Rectal smooth muscle tissue (tissue), 1 donor: Measurements from ENCODE around the gene SLC35E3.

Experiments
- H3K27ac ChIP-seq: one replicate; pipeline ENCODE4 v1.7.0; 2013; ENCODE audit warnings: low read depth, low read length, inconsistent platforms
- H3K27me3 ChIP-seq: one replicate; pipeline ENCODE4 v1.7.0; 2013; ENCODE audit warnings: low read length; ENCODE audit not compliant: control insufficient read depth, insufficient read depth
- H3K36me3 ChIP-seq: one replicate; pipeline ENCODE4 v1.7.0; 2013; ENCODE audit warnings: low read length; ENCODE audit not compliant: control insufficient read depth, insufficient read depth
- H3K4me1 ChIP-seq: one replicate; pipeline ENCODE4 v1.7.0; 2013; ENCODE audit warnings: low read length; ENCODE audit not compliant: control insufficient read depth, insufficient read depth
- H3K4me3 ChIP-seq: one replicate; pipeline ENCODE4 v1.7.0; 2013; ENCODE audit warnings: low read length
- H3K9ac ChIP-seq: one replicate; pipeline ENCODE4 v1.7.0; 2013; ENCODE audit warnings: low read length

Gene SLC35E3

DNA sequence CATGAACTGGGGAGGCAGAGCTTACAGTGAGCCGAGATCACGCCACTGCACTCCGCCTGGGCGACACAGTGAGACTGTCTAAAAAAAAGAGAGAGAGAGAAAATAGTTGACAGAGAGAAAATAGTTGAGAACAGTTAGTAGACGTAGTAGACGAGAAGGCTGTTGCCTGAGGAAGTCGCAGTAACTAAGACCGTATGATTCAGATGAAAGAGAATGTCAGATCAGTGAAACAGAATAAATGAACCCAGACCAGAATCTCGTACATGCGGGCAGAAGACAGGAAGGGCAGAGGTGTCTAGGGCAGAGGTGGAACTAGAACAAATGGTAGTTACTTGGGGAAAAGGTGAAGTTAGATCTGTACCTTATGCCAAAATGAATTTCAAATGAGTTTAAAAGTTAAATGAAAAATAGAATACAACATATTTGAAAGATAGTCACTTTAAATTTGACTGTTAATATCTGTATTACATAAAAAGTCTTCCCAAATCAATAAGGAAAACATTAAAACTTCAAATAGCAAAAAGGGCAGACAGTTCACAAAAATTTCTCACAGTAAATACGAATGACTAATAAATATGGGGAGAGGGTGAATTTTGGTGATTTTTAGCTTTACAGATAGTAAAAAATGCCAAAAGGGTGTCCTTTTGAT lies 79.7 kb downstream of the SLC35E3 start:
- Histone ChIP-seq H3K9ac (no peak overlapping the region), H3K27ac (no peak overlapping the region), H3K36me3 (peaks cover 11% of the 10 kb centered on the region), H3K4me3 (no peak overlapping the region), H3K27me3 (no peaks in the 10 kb centered on the region), H3K4me1 (no peaks in the 10 kb centered on the region)

- no peak overlapping the region for H3K4me3 ChIP-seq
- no peaks in the 10 kb centered on the region for H3K4me1 ChIP-seq
- no peak overlapping the region for H3K9ac ChIP-seq
- no peak overlapping the region for H3K27ac ChIP-seq
- H3K27me3 ChIP-seq: no peaks in the 10 kb centered on the region
- peaks cover 15% of the 10 kb centered on the region for H3K36me3 ChIP-seq
These were observed 82.1 kb downstream of the SLC35E3 start for GRCh38 chr12:68827895-68828671.

DNA sequence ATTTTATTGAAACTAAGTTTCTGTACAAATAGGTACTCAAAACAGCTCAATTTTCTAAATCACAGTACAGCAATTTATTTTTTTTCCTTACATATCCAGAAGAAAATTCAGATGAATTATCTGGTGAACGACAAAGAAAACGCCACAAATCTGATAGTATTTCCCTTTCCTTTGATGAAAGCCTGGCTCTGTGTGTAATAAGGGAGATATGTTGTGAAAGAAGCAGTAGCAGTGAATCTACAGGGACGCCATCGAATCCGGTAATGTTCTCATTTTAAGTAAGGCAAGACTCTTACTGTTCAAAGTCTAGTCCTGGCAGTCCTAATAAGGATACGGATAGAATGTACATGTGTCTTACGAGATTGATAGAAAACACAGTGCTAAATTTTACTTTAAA lies 82.7 kb downstream of the SLC35E3 start:
- no peaks in the 10 kb centered on the region for H3K27me3 ChIP-seq
- H3K4me1 ChIP-seq: no peaks in the 10 kb centered on the region
- no peak overlapping the region for H3K27ac ChIP-seq
- H3K4me3 ChIP-seq: no peak overlapping the region
- peaks cover 14% of the 10 kb centered on the region for H3K36me3 ChIP-seq
- no peak overlapping the region for H3K9ac ChIP-seq
